Measurements from ENCODE around the gene HOXC10.

HOXC10 gene

GRCh38 chr12:53965281-53966084 is 19.5 kb upstream of the HOXC10 start:
- no peak for ATAC-seq

- ATAC-seq = no peak
These were observed 18.9 kb upstream of the HOXC10 start for GRCh38 chr12:53966085-53966384.

- ATAC-seq = no peak
These were observed 18.4 kb upstream of the HOXC10 start for GRCh38 chr12:53966385-53967133.

- ATAC-seq = no peak
These were observed 17.5 kb upstream of the HOXC10 start for GRCh38 chr12:53967421-53967925.

GRCh38 chr12:53968214-53969127 is 16.5 kb upstream of the HOXC10 start:
- ATAC-seq = no peak

- no peak for ATAC-seq
These were observed 15.2 kb upstream of the HOXC10 start for GRCh38 chr12:53969588-53970259.

GRCh38 chr12:53970451-53970850 is 14.5 kb upstream of the HOXC10 start:
- ATAC-seq = no peak

GRCh38 chr12:53971129-53971528 is 13.8 kb upstream of the HOXC10 start:
- no peak for ATAC-seq

- ATAC-seq = no peak
These were observed 13.3 kb upstream of the HOXC10 start for GRCh38 chr12:53971686-53972085.

- ATAC-seq = no peak
These were observed 12.7 kb upstream of the HOXC10 start for GRCh38 chr12:53972152-53972702.

GRCh38 chr12:53972722-53973235 is 12.2 kb upstream of the HOXC10 start, which contains the start of gene HOXC11:
Gene HOXC11 (plus strand): TSS chr12:53973126. CDS start chr12:53973242, 116 bp downstream.
- no peak for ATAC-seq

GRCh38 chr12:53973236-53974042 is 11.5 kb upstream of the HOXC10 start:
- ATAC-seq = no peak

- ATAC-seq = peak in 1 of 2 donors; percentile 56
These were observed 10.6 kb upstream of the HOXC10 start, which contains the start of gene HOTAIR for GRCh38 chr12:53974084-53975063. Gene HOTAIR (minus strand): TSS chr12:53974954.

- no peak for ATAC-seq
These were observed 9.9 kb upstream of the HOXC10 start for GRCh38 chr12:53975064-53975471.

- ATAC-seq = no peak
These were observed 9.3 kb upstream of the HOXC10 start for GRCh38 chr12:53975479-53976152.

- ATAC-seq = no peak
These were observed 8.6 kb upstream of the HOXC10 start for GRCh38 chr12:53976172-53976822.

GRCh38 chr12:53976823-53977595 is 7.9 kb upstream of the HOXC10 start:
- no peak for ATAC-seq
